Globus pallidus (tissue), 1 donor: Measurements from ENCODE around the gene MTA1.

Experiments used
- DNase-seq: peaks from one replicate; pipeline ENCODE4 v3.0.0-alpha.2; 2015; ENCODE audit warnings: low spot score

MTA1 gene

DNA sequence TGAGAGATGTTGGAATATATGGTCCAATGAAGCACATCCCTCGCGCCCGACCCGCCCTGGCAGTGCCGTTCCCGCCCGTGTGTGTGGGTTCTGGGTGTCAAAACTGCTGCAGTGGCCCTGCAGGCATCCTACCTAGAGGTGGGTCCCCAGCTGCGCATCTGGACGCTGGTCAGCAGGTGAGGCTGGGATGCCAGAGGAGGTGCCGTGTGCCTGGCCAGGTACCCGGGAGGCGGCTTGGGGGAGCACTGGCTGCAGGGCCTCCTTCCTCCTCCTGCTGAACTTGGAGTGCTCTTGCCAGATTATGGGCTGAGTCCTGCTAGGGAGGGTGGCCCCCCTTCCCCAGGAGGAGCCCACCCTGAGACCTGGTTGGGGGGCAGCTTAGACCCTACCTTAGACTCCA is 5.2 kb downstream of the MTA1 start:
- no peak for DNase-seq

GRCh38 chr14:105425823-105426247 is 6.2 kb downstream of the MTA1 start:
- DNase-seq, result no peak

DNA sequence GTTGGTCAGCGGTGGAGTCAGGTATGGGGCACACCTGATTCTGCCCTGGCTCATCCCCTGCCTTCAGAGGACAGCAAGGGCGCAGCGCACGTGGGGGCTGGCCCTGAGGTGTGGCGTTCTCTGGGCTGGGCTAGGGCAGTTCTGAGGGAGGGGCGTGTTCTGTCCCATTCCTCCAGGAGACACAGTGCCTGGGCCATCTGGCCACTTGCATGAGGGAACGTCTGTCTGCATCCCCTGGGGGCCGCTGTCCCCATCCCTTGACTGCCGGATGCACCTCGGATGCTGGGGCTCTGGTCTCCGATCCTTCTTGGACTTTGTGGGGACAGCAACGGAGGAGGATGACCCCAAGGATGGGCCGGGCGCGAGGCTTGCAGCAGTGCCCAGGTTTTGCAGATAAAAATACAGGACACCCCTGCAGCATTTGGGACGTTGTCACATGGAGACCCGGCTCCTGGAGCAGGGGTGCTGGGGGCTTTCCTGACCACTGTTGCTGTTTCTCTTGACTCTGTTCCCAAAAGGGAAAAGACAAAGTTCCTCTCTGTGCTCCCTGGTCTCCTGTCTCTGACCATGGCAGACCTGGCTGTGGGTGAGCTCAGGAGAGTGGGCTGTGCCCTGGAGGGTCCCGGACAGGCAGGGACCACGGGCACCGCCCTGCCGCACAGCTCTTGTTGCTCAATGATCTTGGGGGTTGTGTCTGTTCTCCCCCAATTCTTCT is 6.9 kb downstream of the MTA1 start:
- DNase-seq, result no peak

GRCh38 chr14:105427412-105427811 is 7.8 kb downstream of the MTA1 start:
- DNase-seq, result no peak

- DNase-seq, result no peak
Observed at GRCh38 chr14:105427936-105428485, 8.4 kb downstream of the MTA1 start.

DNA sequence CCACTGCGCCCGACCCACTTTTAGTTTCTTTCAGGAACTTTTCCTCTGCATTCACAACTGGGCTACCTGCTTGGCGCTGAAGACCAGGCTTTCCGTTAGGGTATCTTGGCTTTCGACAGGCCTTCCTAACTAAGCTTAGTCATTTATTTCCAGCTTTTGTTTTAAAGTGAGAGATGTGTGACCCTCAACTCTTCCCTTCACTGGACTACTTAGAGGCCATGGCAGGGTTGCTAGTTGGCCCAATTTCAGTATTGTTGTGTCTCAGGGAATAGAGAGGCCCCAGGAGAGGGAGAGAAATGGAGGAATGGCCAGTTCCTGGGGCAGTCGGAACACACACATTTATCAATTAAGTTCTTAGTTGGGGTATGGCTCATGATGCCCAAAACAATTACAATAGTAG is 10.4 kb downstream of the MTA1 start:
- no peak for DNase-seq

GRCh38 chr14:105430565-105430964 is 10.9 kb downstream of the MTA1 start:
- DNase-seq, result no peak

GRCh38 chr14:105431256-105431655 is 11.6 kb downstream of the MTA1 start:
- DNase-seq, result no peak

DNA sequence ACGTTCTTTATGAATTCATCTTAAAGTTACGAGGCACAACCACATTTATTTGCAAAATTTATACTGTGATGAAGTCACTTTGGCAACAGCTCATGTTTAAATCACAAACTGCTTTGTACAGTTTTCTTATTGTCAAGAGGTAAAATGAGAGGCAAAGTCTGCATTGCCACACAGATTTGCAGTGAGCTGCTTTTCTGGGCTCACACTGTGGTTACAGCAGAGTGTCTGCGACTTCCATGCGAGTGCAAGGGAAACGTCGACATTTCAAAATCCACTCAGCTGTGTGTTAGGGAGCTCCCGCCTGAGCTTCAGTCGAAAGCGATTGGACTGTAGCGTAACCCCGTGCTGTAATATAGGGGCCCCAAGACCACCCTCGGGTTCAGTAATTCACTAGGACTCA is 13.0 kb downstream of the MTA1 start:
- no peak for DNase-seq

- DNase-seq, result no peak
Observed at GRCh38 chr14:105433161-105433605, 13.6 kb downstream of the MTA1 start.

DNA sequence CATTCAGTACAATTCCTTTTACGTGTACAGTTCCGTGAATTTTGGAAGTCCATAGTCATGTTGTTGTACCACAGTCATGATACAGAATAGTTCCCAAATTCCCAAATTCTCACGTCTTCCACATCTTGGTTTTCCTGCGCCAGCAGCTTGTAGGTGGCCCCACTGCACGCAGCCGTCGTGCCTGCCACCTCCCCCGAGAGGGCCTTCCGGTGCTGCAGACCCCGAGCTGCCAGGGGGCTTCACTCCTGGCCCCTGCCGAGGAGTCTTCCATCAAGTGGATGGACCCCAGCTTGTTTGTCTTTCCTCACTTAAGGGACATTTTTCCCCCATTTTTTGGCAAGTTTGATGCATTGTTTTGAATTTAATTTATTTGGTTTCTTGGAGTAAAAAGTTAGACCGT is 16.8 kb downstream of the MTA1 start:
- no peak for DNase-seq

DNA sequence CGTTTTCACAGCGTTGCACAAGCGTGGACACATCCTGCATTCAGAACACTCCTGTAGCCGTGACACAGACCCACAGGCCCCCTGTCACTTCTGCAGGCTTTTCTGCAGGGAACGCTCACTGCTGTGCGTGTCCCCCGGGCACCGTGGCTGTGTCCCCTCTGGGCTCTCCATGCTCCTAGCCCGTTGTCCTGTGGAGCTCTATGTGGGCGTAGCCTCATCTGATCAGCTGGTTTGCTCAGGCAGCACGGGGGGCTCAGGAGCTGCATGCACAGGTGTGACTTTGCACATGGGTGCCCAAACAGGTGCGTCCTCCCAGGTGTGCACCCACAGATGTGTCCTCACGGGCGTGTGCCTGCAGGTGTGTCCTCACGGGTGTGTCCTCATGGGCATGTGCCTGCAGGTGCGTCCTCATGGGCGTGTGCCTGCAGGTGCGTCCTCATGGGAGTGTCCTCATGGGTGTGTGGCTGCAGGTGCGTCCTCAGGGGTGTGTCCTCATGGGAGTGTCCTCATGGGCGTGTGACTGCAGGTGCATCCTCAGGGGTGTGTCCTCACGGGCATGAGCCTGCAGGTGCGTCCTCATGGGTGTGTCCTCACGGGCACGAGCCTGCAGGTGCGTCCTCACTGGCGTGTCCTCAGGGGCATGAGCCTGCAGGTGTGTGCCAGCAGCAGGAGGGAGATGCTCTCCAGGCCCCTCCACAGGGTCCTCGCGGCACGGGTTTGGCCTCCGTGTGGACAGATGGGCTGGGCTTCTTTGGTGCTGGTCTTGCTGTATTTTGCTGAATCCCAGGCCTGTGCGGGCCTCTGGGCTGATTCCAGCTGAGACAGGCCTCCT is 17.5 kb downstream of the MTA1 start:
- DNase-seq, result no peak

GRCh38 chr14:105437723-105438500 is 18.3 kb downstream of the MTA1 start:
- no peak for DNase-seq

- no peak for DNase-seq
Observed at GRCh38 chr14:105439179-105439578, 19.6 kb downstream of the MTA1 start.

GRCh38 chr14:105439710-105440553 is 20.3 kb downstream of the MTA1 start:
- no peak for DNase-seq

DNA sequence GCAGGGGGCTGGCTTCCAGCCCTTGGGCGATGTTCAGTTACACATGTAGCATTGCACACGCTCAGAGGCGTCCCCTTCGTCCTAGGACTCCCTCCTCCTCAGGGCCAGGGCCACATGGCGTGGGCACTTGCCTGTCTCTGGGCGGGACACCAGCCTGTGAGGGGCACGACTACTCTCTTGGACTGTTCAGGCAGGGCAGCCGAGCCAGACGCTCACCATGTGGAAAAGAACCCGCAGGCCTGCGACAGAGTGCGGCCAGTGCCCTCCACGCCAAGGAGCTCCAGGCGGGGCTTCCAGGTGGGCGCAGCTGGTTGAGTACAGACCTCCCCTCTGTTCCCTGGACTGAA is 20.9 kb downstream of the MTA1 start:
- DNase-seq, result no peak

DNA sequence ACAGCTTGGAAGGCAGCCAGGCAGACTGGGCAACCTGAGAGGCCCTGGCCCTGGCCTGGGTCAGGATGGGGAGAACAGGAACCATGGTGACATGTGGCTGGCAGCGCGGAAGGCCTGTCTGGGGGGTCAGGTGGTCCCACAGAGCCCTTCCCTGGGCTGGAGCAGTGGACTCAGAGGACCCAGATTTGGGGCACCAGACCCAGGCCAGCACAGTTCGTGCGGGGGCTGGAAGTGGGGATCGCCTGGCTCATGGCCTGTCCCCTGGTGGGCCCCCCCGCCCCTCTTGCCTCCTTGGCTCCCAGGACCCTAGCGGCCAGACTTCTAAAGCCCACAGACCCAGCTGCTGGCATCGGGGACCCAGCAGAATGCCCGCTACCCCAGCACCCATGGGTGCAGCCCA is 21.4 kb downstream of the MTA1 start:
- DNase-seq, result no peak

DNA sequence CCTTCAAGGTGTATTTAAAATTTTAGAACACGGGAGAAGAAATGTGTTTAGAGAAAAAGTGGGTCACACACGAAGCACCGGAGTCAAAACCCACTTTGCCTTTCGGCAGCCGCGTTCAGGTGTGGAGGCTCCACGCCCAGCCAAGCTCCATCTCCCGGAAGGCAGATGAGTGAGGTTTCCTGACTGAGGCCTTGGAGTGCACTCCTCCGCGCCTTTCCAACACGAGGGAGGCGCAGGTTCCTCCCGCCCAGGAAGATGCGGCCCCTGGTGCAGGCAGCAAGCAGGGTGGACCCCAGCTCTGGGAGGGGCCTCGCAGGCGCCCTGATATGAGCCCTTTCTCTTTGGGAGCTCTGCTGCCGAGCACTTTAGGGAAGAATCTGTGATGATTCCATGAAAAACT is 22.5 kb downstream of the MTA1 start:
- no peak for DNase-seq

GRCh38 chr14:105442834-105443233 is 23.2 kb downstream of the MTA1 start:
- no peak for DNase-seq

DNA sequence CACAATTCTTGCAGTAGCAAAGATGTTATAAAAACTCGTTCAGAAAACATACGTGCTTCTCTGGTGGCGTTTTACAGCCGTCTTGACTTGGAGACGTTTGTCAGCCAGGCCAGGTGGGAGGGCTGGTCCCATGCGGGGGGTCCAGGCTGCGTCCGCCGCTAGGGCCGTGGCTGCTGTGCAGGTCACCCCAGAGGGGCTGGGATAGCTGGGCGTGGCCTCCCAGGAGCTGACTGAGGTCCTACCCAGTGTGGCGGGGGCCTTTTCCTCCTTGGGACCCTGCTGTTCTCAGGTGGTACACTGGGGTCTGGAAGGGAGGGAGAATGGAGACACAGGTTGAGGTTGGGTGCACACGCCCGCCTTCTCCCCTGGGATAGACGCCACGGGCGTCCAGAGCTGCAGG is 25.2 kb downstream of the MTA1 start:
- no peak for DNase-seq

GRCh38 chr14:105445290-105445689 is 25.7 kb downstream of the MTA1 start:
- no peak for DNase-seq
